Lung microvascular endothelial cell (primary cell): Measurements from ENCODE around the gene NUP153. TPM values are rescaled to one million over a fixed set of nuclear protein-coding genes. Genes with fewer than 3 reads are reported as not detected.
A peak's percentile ranks its signal among the peaks of the same experiment; 100 is the strongest.
"Not testable (repeated sequence)": the region's sequence is repeated elsewhere in the genome, so short reads cannot be mapped to it uniquely, and the experiment has no call there.

Experiments
- DNase-seq, 2 donors: peaks; one replicate each; pipeline versions ENCODE4 v3.0.0 to v3.0.0-alpha.2; 2010; ENCODE audit warnings: low read depth in 2 of 2
- total RNA-seq: library from RNA; depleted of rRNA; stranded (reverse); fragments of >200 nt; gene quantifications from 2 replicates; pipeline ENCODE4 v1.2.1, GENCODE V29; 2014

Gene NUP153
- 16.6 and 22.2 TPM in 2 replicates for total RNA-seq

- DNase-seq = peak; percentile 99
These were observed at the start of gene NUP153 for GRCh38 chr6:17706580-17707370. TSS of gene NUP153 (minus strand) at chr6:17706925. CDS start at chr6:17706387, 538 bp downstream.

- DNase-seq = no peak
These were observed 47.5 kb upstream of the NUP153 start for GRCh38 chr6:17754254-17754653.

- DNase-seq = not testable (repeated sequence)
These were observed 38.6 kb upstream of the NUP153 start for GRCh38 chr6:17745324-17745723.

- not testable (repeated sequence) for DNase-seq
These were observed 38.1 kb upstream of the NUP153 start for GRCh38 chr6:17744757-17745308.

GRCh38 chr6:17744019-17744756, 37.5 kb upstream of the NUP153 start:
- no peak for DNase-seq

- DNase-seq = peak in 1 of 2 donors; percentile 7
These were observed 34.8 kb upstream of the NUP153 start for GRCh38 chr6:17741507-17741906.

GRCh38 chr6:17740559-17741220, 34.0 kb upstream of the NUP153 start:
- no peak for DNase-seq

- DNase-seq = no peak
These were observed 31.1 kb upstream of the NUP153 start for GRCh38 chr6:17737704-17738252.

GRCh38 chr6:17735311-17735710, 28.6 kb upstream of the NUP153 start:
- not testable (repeated sequence) for DNase-seq

GRCh38 chr6:17730078-17730704, 23.5 kb upstream of the NUP153 start:
- DNase-seq = no peak

GRCh38 chr6:17729223-17730077, 22.7 kb upstream of the NUP153 start:
- DNase-seq = no peak

GRCh38 chr6:17728551-17729222, 22.0 kb upstream of the NUP153 start:
- DNase-seq = no peak

GRCh38 chr6:17725083-17725482, 18.4 kb upstream of the NUP153 start:
- peak; percentile 58 to 86 for DNase-seq

- no peak for DNase-seq
These were observed 17.6 kb upstream of the NUP153 start for GRCh38 chr6:17724341-17724740.

- no peak for DNase-seq
These were observed 14.9 kb upstream of the NUP153 start for GRCh38 chr6:17721671-17722070.

GRCh38 chr6:17719323-17720041, 12.8 kb upstream of the NUP153 start:
- no peak for DNase-seq

- DNase-seq = no peak
These were observed 9.5 kb upstream of the NUP153 start for GRCh38 chr6:17716221-17716620.

GRCh38 chr6:17714879-17715851, 8.4 kb upstream of the NUP153 start:
- DNase-seq = peak; percentile 13 to 93
